Measurements from ENCODE around the gene OLFML2B. TPM values are rescaled to one million over a fixed set of nuclear protein-coding genes. Genes with fewer than 3 reads are reported as not detected.

OLFML2B gene
- total and polyA plus RNA-seq, 2 of the 4 experiments (the other 2 are of a cell fraction): 0.36 to 0.74 TPM

GRCh38 chr1:162040657-162041056 lies 17.0 kb upstream of the OLFML2B start:
- DNase-seq (peak; percentile 50), ATAC-seq (ENCODE audit: low read depth) (peak; percentile 62)
- Histone ChIP-seq H2BK20ac (ENCODE audit: low read depth, low read length) (no peak overlapping the region), H2AK9ac (replicated peaks; ENCODE audit: low read depth, low read length, poor library complexity) (no peak overlapping the region), H2AK5ac (ENCODE audit: low read depth, low read length) (no peak overlapping the region), H3K27ac (ENCODE audit: insufficient read depth, low read length) (no peak overlapping the region), H3K79me1 (ENCODE audit: low read depth in 1 of 2, low read length in 2 of 2) (no peaks in the 10 kb centered on the region), H2BK120ac (ENCODE audit: low read depth, low read length) (no peak overlapping the region), H4K5ac (ENCODE audit: low read depth, low read length) (no peak overlapping the region), H2AFZ (replicated peaks; ENCODE audit: low read length, poor library complexity) (no peak overlapping the region), H3K4ac (ENCODE audit: low read depth, low read length) (no peak overlapping the region), H4K20me1 (ENCODE audit: insufficient read depth, low read length) (no peaks in the 10 kb centered on the region), H3K9me1 (ENCODE audit: insufficient read depth, low read length) (no peaks in the 10 kb centered on the region), H2BK15ac (ENCODE audit: low read depth, low read length) (no peak overlapping the region), H2BK5ac (ENCODE audit: low read depth, low read length, poor library complexity, severe bottlenecking) (no peak overlapping the region), H3K9me3 (ENCODE audit: control insufficient read depth, insufficient read depth, low read length) (no peaks in the 10 kb centered on the region), H4K91ac (ENCODE audit: insufficient read depth, low read depth, low read length) (no peak overlapping the region), H3K23ac (ENCODE audit: low read depth, low read length) (no peak overlapping the region), H3K9ac (ENCODE audit: low read depth, low read length) (no peak overlapping the region), H3K4me1 (ENCODE audit: control insufficient read depth, insufficient read depth, low read length) (no peaks in the 10 kb centered on the region), H3K27me3 (ENCODE audit: control insufficient read depth, insufficient read depth, low read length) (peaks cover 10% of the 10 kb centered on the region), H4K8ac (ENCODE audit: low read depth in 2 of 2, low read length in 2 of 2) (no peak overlapping the region), H3K4me2 (ENCODE audit: low read depth, low read length) (no peak overlapping the region), H3K36me3 (ENCODE audit: control insufficient read depth, insufficient read depth, low read length) (no peaks in the 10 kb centered on the region), H3K18ac (ENCODE audit: low read depth, low read length) (no peak overlapping the region), H3K4me3 (ENCODE audit: insufficient read depth, low read depth, low read length) (no peak overlapping the region), H3K56ac (ENCODE audit: extremely low read depth, insufficient read depth, low read length) (no peak overlapping the region), H3K14ac (replicated peaks; ENCODE audit: low read depth, low read length) (no peak overlapping the region)
- POLR2A ChIA-PET (ENCODE audit: unreplicated experiment): no interaction called here
- intact Hi-C loops (cut with micrococcal nuclease) (no loop called here), dilution Hi-C loops (cut with HindIII; ENCODE audit: low sequenced_read_pairs, unreplicated experiment) (no loop called here), in situ Hi-C loops (cut with MboI; ENCODE audit: low sequenced_read_pairs) (no loop called here)
- no TSS peak for BruUV-seq (replicated peaks)
- TF ChIP-seq, protein P1, sequence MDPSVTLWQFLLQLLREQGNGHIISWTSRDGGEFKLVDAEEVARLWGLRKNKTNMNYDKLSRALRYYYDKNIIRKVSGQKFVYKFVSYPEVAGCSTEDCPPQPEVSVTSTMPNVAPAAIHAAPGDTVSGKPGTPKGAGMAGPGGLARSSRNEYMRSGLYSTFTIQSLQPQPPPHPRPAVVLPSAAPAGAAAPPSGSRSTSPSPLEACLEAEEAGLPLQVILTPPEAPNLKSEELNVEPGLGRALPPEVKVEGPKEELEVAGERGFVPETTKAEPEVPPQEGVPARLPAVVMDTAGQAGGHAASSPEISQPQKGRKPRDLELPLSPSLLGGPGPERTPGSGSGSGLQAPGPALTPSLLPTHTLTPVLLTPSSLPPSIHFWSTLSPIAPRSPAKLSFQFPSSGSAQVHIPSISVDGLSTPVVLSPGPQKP (IDR thresholded peaks at IDR 0.05; ENCODE audit: borderline replicate concordance, low read depth, low read length): no peak
- no peak for TF ChIP-seq MAZ (IDR thresholded peaks at IDR 0.05; ENCODE audit: borderline replicate concordance, low read depth, low read length)
- peak; percentile 41 for TF ChIP-seq SMC3 (IDR thresholded peaks at IDR 0.05; ENCODE audit: low read depth, low read length)
- TF ChIP-seq NFE2L2 (IDR thresholded peaks at IDR 0.05; ENCODE audit: low read depth, low read length): no peak
- TF ChIP-seq MXI1 (IDR thresholded peaks at IDR 0.05; ENCODE audit: borderline replicate concordance, low read depth, low read length): no peak
- peak; percentile 52; the same call in 1 of the 2 replicates for TF ChIP-seq CTCF (conservative IDR thresholded peaks at IDR 0.05; ENCODE audit: low read depth, low read length)
- peak; percentile 36; the same call in 1 of the 2 replicates for TF ChIP-seq CEBPB (IDR thresholded peaks at IDR 0.05; ENCODE audit: low read depth, low read length)
- TF ChIP-seq, protein P2, sequence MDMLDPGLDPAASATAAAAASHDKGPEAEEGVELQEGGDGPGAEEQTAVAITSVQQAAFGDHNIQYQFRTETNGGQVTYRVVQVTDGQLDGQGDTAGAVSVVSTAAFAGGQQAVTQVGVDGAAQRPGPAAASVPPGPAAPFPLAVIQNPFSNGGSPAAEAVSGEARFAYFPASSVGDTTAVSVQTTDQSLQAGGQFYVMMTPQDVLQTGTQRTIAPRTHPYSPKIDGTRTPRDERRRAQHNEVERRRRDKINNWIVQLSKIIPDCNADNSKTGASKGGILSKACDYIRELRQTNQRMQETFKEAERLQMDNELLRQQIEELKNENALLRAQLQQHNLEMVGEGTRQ (IDR thresholded peaks at IDR 0.05; ENCODE audit: low read depth, low read length): no peak
- TF ChIP-seq RFX5 (IDR thresholded peaks at IDR 0.05; ENCODE audit: low read depth, low read length): no peak
- no peak for TF ChIP-seq POLR2A (IDR thresholded peaks at IDR 0.05; ENCODE audit: low read depth, low read length)
- TF ChIP-seq RAD21 (IDR thresholded peaks at IDR 0.05; ENCODE audit: low read length): peak; percentile 36
- no peak for TF ChIP-seq RCOR1 (IDR thresholded peaks at IDR 0.05; ENCODE audit: insufficient replicate concordance, low read length)
- CTCF ChIA-PET: interaction anchor here (0.6 to 1.2 kb wide), 3 partner anchors 131 to 291 kb away, joined by 3 to 6 read pairs (median 3); partner anchors contain the start of gene DUSP12

Measured in IMR-90 (cell line).